ENCODE results near the gene ZBED2. TPM values are rescaled to one million over a fixed set of nuclear protein-coding genes. Genes with fewer than 3 reads are reported as not detected.

ZBED2 gene
- polyA plus RNA-seq, 1 donor (not counting 4 experiments of a cell fraction or from before 2014, with no cell fraction given) = 120 TPM

GRCh38 chr3:111616417-111617105 lies 21.4 kb upstream of the ZBED2 start:
- H2AFZ ChIP-seq (ENCODE audit: control insufficient read depth, low read length) = no peak overlapping the region
- no peaks in the 10 kb centered on the region for H3K9me3 ChIP-seq (ENCODE audit: control insufficient read depth, low read depth, low read length)
- H3K36me3 ChIP-seq (ENCODE audit: control insufficient read depth in 2 of 2, extremely low read depth in 1 of 2, insufficient read depth in 2 of 2, low read length in 2 of 2) = no peaks in the 10 kb centered on the region
- no peaks in the 10 kb centered on the region for H3K9me1 ChIP-seq (ENCODE audit: control insufficient read depth, extremely low read depth, insufficient read depth, low read length)
- no peaks in the 10 kb centered on the region for H3K27me3 ChIP-seq (ENCODE audit: control insufficient read depth, extremely low read depth, insufficient read depth, low read length)
- no peaks in the 10 kb centered on the region for H3K79me2 ChIP-seq (ENCODE audit: control insufficient read depth, insufficient read depth, low read length)
- H3K27ac ChIP-seq (ENCODE audit: control insufficient read depth, insufficient read depth, low read length) = no peak overlapping the region
- dilution Hi-C loops (cut with MboI; ENCODE audit: extremely low pct_ligation_motif_present, low sequenced_read_pairs) = no loop called here
- no peaks in the 10 kb centered on the region for H4K20me1 ChIP-seq (ENCODE audit: control insufficient read depth, extremely low read depth, insufficient read depth, low read length)
- H3K4me1 ChIP-seq (ENCODE audit: control insufficient read depth, extremely low read depth, insufficient read depth, low read length) = peaks cover 23% of the 10 kb centered on the region
- no peak for DNase-seq (ENCODE audit: low read depth, low spot score)
- H3K9ac ChIP-seq (ENCODE audit: control insufficient read depth, extremely low read depth, insufficient read depth, low read length) = no peak overlapping the region
- no peak overlapping the region for H3K4me3 ChIP-seq (ENCODE audit: control insufficient read depth in 2 of 3, extremely low read depth in 1 of 3, insufficient read depth in 2 of 3, low read depth in 1 of 3, low read length in 3 of 3)
- TF ChIP-seq CTCF (optimal IDR thresholded peaks at IDR 0.05 in 1 of 3, IDR thresholded peaks at IDR 0.05 in 1 of 3, conservative IDR thresholded peaks at IDR 0.05 in 1 of 3; ENCODE audit: extremely low read depth in 1 of 3, insufficient read depth in 2 of 3, low read length in 3 of 3) (peak; percentile 19 to 70 (median 57)), EZH2 (IDR thresholded peaks at IDR 0.05; ENCODE audit: low read length) (no peak)
- no peak overlapping the region for H3K4me2 ChIP-seq (ENCODE audit: control insufficient read depth, extremely low read depth, insufficient read depth, low read depth, low read length)
- no peak for FAIRE-seq

GRCh38 chr3:111615880-111616279 lies 20.7 kb upstream of the ZBED2 start:
- no peaks in the 10 kb centered on the region for H3K36me3 ChIP-seq (ENCODE audit: control insufficient read depth in 2 of 2, extremely low read depth in 1 of 2, insufficient read depth in 2 of 2, low read length in 2 of 2)
- no peaks in the 10 kb centered on the region for H3K9me1 ChIP-seq (ENCODE audit: control insufficient read depth, extremely low read depth, insufficient read depth, low read length)
- no peak overlapping the region for H2AFZ ChIP-seq (ENCODE audit: control insufficient read depth, low read length)
- no peaks in the 10 kb centered on the region for H3K9me3 ChIP-seq (ENCODE audit: control insufficient read depth, low read depth, low read length)
- dilution Hi-C loops (cut with MboI; ENCODE audit: extremely low pct_ligation_motif_present, low sequenced_read_pairs) = no loop called here
- H3K4me1 ChIP-seq (ENCODE audit: control insufficient read depth, extremely low read depth, insufficient read depth, low read length) = peaks cover 29% of the 10 kb centered on the region
- H3K79me2 ChIP-seq (ENCODE audit: control insufficient read depth, insufficient read depth, low read length) = no peaks in the 10 kb centered on the region
- FAIRE-seq (no peak), DNase-seq (ENCODE audit: low read depth, low spot score) (no peak)
- H3K9ac ChIP-seq (ENCODE audit: control insufficient read depth, extremely low read depth, insufficient read depth, low read length) = no peak overlapping the region
- H3K4me3 ChIP-seq (ENCODE audit: control insufficient read depth in 2 of 3, extremely low read depth in 1 of 3, insufficient read depth in 2 of 3, low read depth in 1 of 3, low read length in 3 of 3) = no peak overlapping the region
- no peak overlapping the region for H3K4me2 ChIP-seq (ENCODE audit: control insufficient read depth, extremely low read depth, insufficient read depth, low read depth, low read length)
- TF ChIP-seq CTCF (optimal IDR thresholded peaks at IDR 0.05 in 1 of 3, IDR thresholded peaks at IDR 0.05 in 1 of 3, conservative IDR thresholded peaks at IDR 0.05 in 1 of 3; ENCODE audit: extremely low read depth in 1 of 3, insufficient read depth in 2 of 3, low read length in 3 of 3) = no peak
- no peak for TF ChIP-seq EZH2 (IDR thresholded peaks at IDR 0.05; ENCODE audit: low read length)
- H4K20me1 ChIP-seq (ENCODE audit: control insufficient read depth, extremely low read depth, insufficient read depth, low read length) = no peaks in the 10 kb centered on the region
- no peaks in the 10 kb centered on the region for H3K27me3 ChIP-seq (ENCODE audit: control insufficient read depth, extremely low read depth, insufficient read depth, low read length)
- H3K27ac ChIP-seq (ENCODE audit: control insufficient read depth, insufficient read depth, low read length) = no peak overlapping the region

Measured in keratinocyte (primary cell).